HepG2 (cell line): ENCODE results near the gene WDR81. TPM values are rescaled to one million over a fixed set of nuclear protein-coding genes. Genes with fewer than 3 reads are reported as not detected.

Experiments
- ATAC-seq: fragments of 200-7000 bp; cut with Tn5 transposase; 3 replicates; pipeline ENCODE4 v1.9.1; 2020; ENCODE audit warnings: mild to moderate bottlenecking, moderate library complexity
- BruUV-seq: library from RNA; stranded (reverse); fragments of 400-500 nt; replicated peaks from 2 replicates; lab custom pipeline; 2021; lab: Mats Ljungman, UMichigan
- CTCF ChIA-PET: fragments of 300-600 bp; formaldehyde crosslinking; extraction: SDS; loops from one replicate; lab custom pipeline; 2021; ENCODE audit warnings: low total read pairs, inconsistent platforms, low intra/inter-chr PET ratio; lab: Yijun Ruan, JAX
- POLR2A ChIA-PET: fragments of 350-600 bp; sonication (Branson Sonifier 250); formaldehyde crosslinking; loops from one replicate; lab custom pipeline; 2020; ENCODE audit warnings: antibody characterized with exemption, inconsistent platforms; lab: Yijun Ruan, JAX
- DNase-seq: peaks from one replicate; pipeline ENCODE4 v3.0.0-alpha.2; 2015; ENCODE audit warnings: low spot score
- FAIRE-seq: peaks from 3 replicates; lab custom pipeline; 2011; peaks lifted over from hg19 to GRCh38; lab: Jason Lieb, UNC
- H2AFZ ChIP-seq: one replicate; pipeline ENCODE4 v1.6.1; 2011; ENCODE audit warnings: low read length, inconsistent platforms
- H3K27ac ChIP-seq: fragments of 300-600 bp; 3 replicates; pipeline ENCODE4 v1.8.0; 2011; ENCODE audit warnings: mixed run types, mild to moderate bottlenecking, mixed read lengths, low read length, inconsistent platforms; ENCODE audit not compliant: insufficient read depth; ENCODE audit errors: extremely low read length
- H3K27me3 ChIP-seq, 2 experiments: fragments of 200-600 bp in 1 of 2; 2 replicates in 1 of 2; 3 replicates in 1 of 2; pipeline versions ENCODE4 v1.6.0 to v1.8.0; 2011; ENCODE audit warnings: low read length in 2 of 2, mild to moderate bottlenecking in 2 of 2, moderate library complexity in 2 of 2, inconsistent platforms in 1 of 2; ENCODE audit not compliant: insufficient read depth in 2 of 2, control insufficient read depth in 1 of 2
- H3K36me3 ChIP-seq, 2 experiments: fragments of 200-600 bp in 1 of 2; replicated peaks in 1 of 2; 2 replicates in 1 of 2; 3 replicates in 1 of 2; pipeline versions ENCODE4 v1.5.1 to v1.8.0; 2011; ENCODE audit warnings: low read length in 2 of 2, inconsistent platforms in 1 of 2; ENCODE audit not compliant: insufficient read depth in 2 of 2, control insufficient read depth in 1 of 2
- H3K4me1 ChIP-seq: 2 replicates; pipeline ENCODE4 v1.5.1; 2012; ENCODE audit warnings: low read length, inconsistent platforms; ENCODE audit not compliant: insufficient read depth
- H3K4me2 ChIP-seq: 2 replicates; pipeline ENCODE4 v1.6.0; 2011; ENCODE audit warnings: low read depth, low read length, inconsistent platforms
- H3K4me3 ChIP-seq, 3 experiments: fragments of 200-600 bp in 1 of 3; sonication (generic), shearing (Covaris generic) in 1 of 3; replicated peaks in 1 of 3; 2 replicates each; pipeline ENCODE4 v1.5.1; 2011 to 2016; ENCODE audit warnings: low read length in 3 of 3, inconsistent platforms in 2 of 3, low read depth in 2 of 3, mild to moderate bottlenecking in 2 of 3, control low read depth in 1 of 3, mixed read lengths in 1 of 3; ENCODE audit not compliant: insufficient read depth in 1 of 3
- H3K79me2 ChIP-seq: one replicate; pipeline ENCODE4 v1.6.1; 2011; ENCODE audit warnings: low read length, inconsistent platforms; ENCODE audit not compliant: insufficient read depth
- H3K9ac ChIP-seq: 2 replicates; pipeline ENCODE4 v1.6.0; 2011; ENCODE audit warnings: mild to moderate bottlenecking, low read depth, low read length, inconsistent platforms; ENCODE audit not compliant: insufficient read depth
- H3K9me3 ChIP-seq: 2 replicates; pipeline ENCODE4 v1.5.1; 2012; ENCODE audit warnings: mild to moderate bottlenecking, low read length
- H4K20me1 ChIP-seq: 2 replicates; pipeline ENCODE4 v1.6.0; 2011; ENCODE audit warnings: inconsistent platforms, mild to moderate bottlenecking, low read length, moderate library complexity; ENCODE audit not compliant: insufficient read depth
- ARID5B ChIP-seq: IDR thresholded peaks from 2 replicates; pipeline ENCODE4 v1.4.0; 2020; ENCODE audit warnings: mild to moderate bottlenecking, missing genetic modification reagents
- KAT8 ChIP-seq: IDR thresholded peaks from 2 replicates; pipeline ENCODE4 v1.6.1; 2016; ENCODE audit warnings: missing genetic modification reagents, missing compliant biosample characterization
- NFYB ChIP-seq: sonication (generic); formaldehyde crosslinking; IDR thresholded peaks from 2 replicates; pipeline ENCODE4 v1.4.0; 2020; ENCODE audit warnings: missing genetic modification reagents
- NR2C2 ChIP-seq: sonication (generic); formaldehyde crosslinking; IDR thresholded peaks from 2 replicates; pipeline ENCODE4 v1.4.0; 2020; ENCODE audit warnings: missing genetic modification reagents, mild to moderate bottlenecking, moderate library complexity, borderline replicate concordance
- NR2F2 ChIP-seq: IDR thresholded peaks from 2 replicates; pipeline ENCODE4 v1.6.1; 2012; ENCODE audit warnings: low read depth, inconsistent platforms, borderline replicate concordance
- ZFP90 ChIP-seq: sonication (generic); formaldehyde crosslinking; IDR thresholded peaks from 2 replicates; pipeline ENCODE4 v1.8.0; 2022; ENCODE audit warnings: missing genetic modification reagents, mild to moderate bottlenecking, inconsistent platforms, borderline replicate concordance
- WGBS: methylation state at CpG from one replicate; pipeline ENCODE4 v1.1.6; 2017; ENCODE audit warnings: low lambda C conversion rate; 5-methylcytosine and 5-hydroxymethylcytosine counted together
- in situ Hi-C: cut with HindIII; loops from 2 replicates; pipeline ENCODE4 v1.10.0; 2017; ENCODE audit warnings: low pct_unique_long_range_greater_than_20kb; ENCODE audit not compliant: extremely low pct_ligation_motif_present
- intact Hi-C: fragments of 100-400 bp; cut with micrococcal nuclease; formaldehyde crosslinking; loops from one replicate; pipeline ENCODE4 v1.10.0; 2022; ENCODE audit not compliant: unreplicated experiment
- polyA plus RNA-seq, 8 experiments: library from polyadenylated mRNA; depleted of rRNA in 3 of 8; stranded (reverse) in 7 of 8; unstranded in 1 of 8; fragments of >200 nt; fragmentation: Illumina TruSeq in 4 of 8; extraction: Trizol in 4 of 8; gene quantifications; 2 replicates each; pipeline versions ENCODE4 v1.2.1 to v1.2.3, GENCODE V29; 2011 to 2016; ENCODE audit warnings: low read depth in 4 of 8, missing spikeins in 1 of 8, mixed read lengths in 1 of 8; ENCODE audit not compliant: insufficient read depth in 1 of 8
- total RNA-seq, 5 experiments: library from RNA; depleted of rRNA; stranded (reverse); fragments of >200 nt; fragmentation: Illumina TruSeq; extraction: Trizol; gene quantifications; 2 replicates each; pipeline ENCODE4 v1.2.3, GENCODE V29; 2016; ENCODE audit warnings: low read depth in 1 of 5
- TF ChIP-seq, protein P1 (sequence below): IDR thresholded peaks from 2 replicates; pipeline ENCODE4 v1.6.1; 2018; ENCODE audit warnings: missing genetic modification reagents

Gene WDR81
- total and polyA plus RNA-seq, 2 of the 13 experiments (the other 11 are each of a cell fraction or from before 2014, with no cell fraction given), result 9.1 to 16.7 TPM

GRCh38 chr17:1726626-1727257 lies 2.2 kb downstream of the WDR81 start:
- H3K27ac ChIP-seq, result no peak overlapping the region
- CTCF ChIA-PET, result no interaction called here
- H3K79me2 ChIP-seq, result peaks cover 23% of the 10 kb centered on the region
- H3K4me1 ChIP-seq, result peaks cover 54% of the 10 kb centered on the region
- FAIRE-seq (no peak), DNase-seq (no peak), ATAC-seq (no peak)
- H2AFZ ChIP-seq, result no peak overlapping the region
- BruUV-seq, result no TSS peak
- POLR2A ChIA-PET, result interaction anchor here (1.0 to 17.5 kb wide), 7 partner anchors 10 to 139 kb away, joined by 3 to 299 read pairs (median 48); partner anchors contain the start of genes SERPINF1 and SERPINF2
- no peaks in the 10 kb centered on the region for H4K20me1 ChIP-seq
- H3K9me3 ChIP-seq, result no peaks in the 10 kb centered on the region
- in situ Hi-C loops, result no loop called here
- WGBS, result 94% methylated on average over 13 of the region's 18 CpGs
- H3K9ac ChIP-seq, result no peak overlapping the region
- TF ChIP-seq NR2F2, result no peak
- TF ChIP-seq NR2C2 (CRISPR knock-in tag), result no peak
- TF ChIP-seq ZFP90 (CRISPR knock-in tag), result no peak
- no peak for TF ChIP-seq NFYB (CRISPR knock-in tag)
- no peak for TF ChIP-seq ARID5B (CRISPR knock-in tag)
- TF ChIP-seq, protein P1, sequence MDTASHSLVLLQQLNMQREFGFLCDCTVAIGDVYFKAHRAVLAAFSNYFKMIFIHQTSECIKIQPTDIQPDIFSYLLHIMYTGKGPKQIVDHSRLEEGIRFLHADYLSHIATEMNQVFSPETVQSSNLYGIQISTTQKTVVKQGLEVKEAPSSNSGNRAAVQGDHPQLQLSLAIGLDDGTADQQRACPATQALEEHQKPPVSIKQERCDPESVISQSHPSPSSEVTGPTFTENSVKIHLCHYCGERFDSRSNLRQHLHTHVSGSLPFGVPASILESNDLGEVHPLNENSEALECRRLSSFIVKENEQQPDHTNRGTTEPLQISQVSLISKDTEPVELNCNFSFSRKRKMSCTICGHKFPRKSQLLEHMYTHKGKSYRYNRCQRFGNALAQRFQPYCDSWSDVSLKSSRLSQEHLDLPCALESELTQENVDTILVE (CRISPR knock-in tag), result no peak
- no peak for TF ChIP-seq KAT8 (CRISPR knock-in tag)
- H3K4me3 ChIP-seq, result no peak overlapping the region
- peaks cover 0 to 1% of the 10 kb centered on the region in 2 experiments; a peak in 2 of 5 replicates for H3K36me3 ChIP-seq
- H3K27me3 ChIP-seq, result no peaks in the 10 kb centered on the region
- no peak overlapping the region for H3K4me2 ChIP-seq
- intact Hi-C loops, result no loop called here
